HepG2 (cell line): ENCODE results near the gene ZNF593OS. TPM values are rescaled to one million over a fixed set of nuclear protein-coding genes. Genes with fewer than 3 reads are reported as not detected.

Experiments used
- HMGXB4 ChIP-seq, 2 experiments: sonication (generic) in 1 of 2; formaldehyde crosslinking in 1 of 2; IDR thresholded peaks; 2 replicates each; pipeline versions ENCODE4 v1.4.0 to v1.6.1; 2018 to 2020; ENCODE audit warnings: missing genetic modification reagents in 2 of 2, borderline replicate concordance in 1 of 2, low read depth in 1 of 2, mild to moderate bottlenecking in 1 of 2, missing biosample characterization in 1 of 2
- IKZF5 ChIP-seq: IDR thresholded peaks from 2 replicates; pipeline ENCODE4 v1.6.1; 2018; ENCODE audit warnings: missing genetic modification reagents, mild to moderate bottlenecking, missing compliant biosample characterization
- IRX3 ChIP-seq: sonication (generic); formaldehyde crosslinking; IDR thresholded peaks from 2 replicates; pipeline ENCODE4 v1.8.1; 2023; ENCODE audit warnings: mild to moderate bottlenecking, low read depth, missing genetic modification reagents, borderline replicate concordance
- ZNF225 ChIP-seq: sonication (generic); formaldehyde crosslinking; IDR thresholded peaks from 2 replicates; pipeline ENCODE4 v1.4.0; 2020; ENCODE audit warnings: mild to moderate bottlenecking, missing genetic modification reagents
- polyA plus RNA-seq, 8 experiments: library from polyadenylated mRNA; depleted of rRNA in 3 of 8; stranded (reverse) in 7 of 8; unstranded in 1 of 8; fragments of >200 nt; fragmentation: Illumina TruSeq in 4 of 8; extraction: Trizol in 4 of 8; gene quantifications; 2 replicates each; pipeline versions ENCODE4 v1.2.1 to v1.2.3, GENCODE V29; 2011 to 2016; ENCODE audit warnings: low read depth in 4 of 8, missing spikeins in 1 of 8, mixed read lengths in 1 of 8; ENCODE audit not compliant: insufficient read depth in 1 of 8
- total RNA-seq, 5 experiments: library from RNA; depleted of rRNA; stranded (reverse); fragments of >200 nt; fragmentation: Illumina TruSeq; extraction: Trizol; gene quantifications; 2 replicates each; pipeline ENCODE4 v1.2.3, GENCODE V29; 2016; ENCODE audit warnings: low read depth in 1 of 5
- TF ChIP-seq, protein P1 (sequence below), 2 experiments: sonication (generic) in 1 of 2; formaldehyde crosslinking in 1 of 2; IDR thresholded peaks; 2 replicates each; pipeline versions ENCODE4 v1.6.1 to v1.9.0; 2014 to 2022; ENCODE audit warnings: antibody characterized with exemption in 1 of 2, borderline replicate concordance in 1 of 2, inconsistent platforms in 1 of 2, low read depth in 1 of 2, missing genetic modification reagents in 1 of 2
- TF ChIP-seq, protein P2 (sequence below): sonication (generic); formaldehyde crosslinking; IDR thresholded peaks from 2 replicates; pipeline ENCODE4 v1.5.1; 2020; ENCODE audit warnings: missing genetic modification reagents, mild to moderate bottlenecking, borderline replicate concordance

The ZNF593OS gene
- total and polyA plus RNA-seq, 2 of the 13 experiments (the other 11 are each of a cell fraction or from before 2014, with no cell fraction given): not detected

DNA sequence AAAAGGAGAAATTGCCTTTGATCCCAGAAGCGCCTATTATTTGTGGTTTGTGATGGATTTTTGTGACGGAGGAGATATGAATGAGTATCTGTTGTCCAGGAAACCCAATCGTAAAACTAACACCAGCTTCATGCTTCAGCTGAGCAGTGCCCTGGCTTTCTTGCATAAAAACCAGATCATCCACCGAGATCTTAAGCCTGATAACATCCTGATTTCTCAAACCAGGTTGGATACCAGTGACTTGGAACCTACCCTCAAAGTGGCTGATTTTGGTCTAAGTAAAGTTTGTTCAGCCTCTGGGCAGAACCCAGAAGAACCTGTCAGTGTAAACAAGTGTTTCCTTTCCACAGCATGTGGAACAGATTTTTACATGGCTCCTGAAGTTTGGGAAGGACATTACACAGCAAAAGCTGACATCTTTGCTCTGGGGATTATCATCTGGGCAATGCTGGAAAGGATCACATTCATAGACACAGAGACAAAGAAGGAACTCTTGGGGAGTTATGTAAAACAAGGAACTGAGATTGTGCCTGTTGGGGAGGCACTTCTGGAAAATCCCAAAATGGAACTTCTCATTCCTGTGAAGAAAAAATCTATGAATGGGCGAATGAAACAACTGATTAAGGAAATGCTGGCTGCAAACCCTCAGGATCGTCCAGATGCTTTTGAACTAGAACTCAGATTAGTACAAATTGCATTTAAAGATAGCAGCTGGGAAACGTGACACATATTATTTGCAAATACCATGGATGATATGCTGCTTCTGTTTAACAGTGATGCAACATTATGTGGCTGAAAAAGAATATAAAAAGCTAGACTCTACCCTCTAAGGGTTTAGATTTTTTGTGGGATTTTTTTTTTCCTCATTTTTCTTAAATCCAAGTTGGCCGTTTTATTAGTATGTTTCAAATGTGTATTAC, 49.5 kb downstream of the ZNF593OS start (continued):
- TF ChIP-seq, protein P1, sequence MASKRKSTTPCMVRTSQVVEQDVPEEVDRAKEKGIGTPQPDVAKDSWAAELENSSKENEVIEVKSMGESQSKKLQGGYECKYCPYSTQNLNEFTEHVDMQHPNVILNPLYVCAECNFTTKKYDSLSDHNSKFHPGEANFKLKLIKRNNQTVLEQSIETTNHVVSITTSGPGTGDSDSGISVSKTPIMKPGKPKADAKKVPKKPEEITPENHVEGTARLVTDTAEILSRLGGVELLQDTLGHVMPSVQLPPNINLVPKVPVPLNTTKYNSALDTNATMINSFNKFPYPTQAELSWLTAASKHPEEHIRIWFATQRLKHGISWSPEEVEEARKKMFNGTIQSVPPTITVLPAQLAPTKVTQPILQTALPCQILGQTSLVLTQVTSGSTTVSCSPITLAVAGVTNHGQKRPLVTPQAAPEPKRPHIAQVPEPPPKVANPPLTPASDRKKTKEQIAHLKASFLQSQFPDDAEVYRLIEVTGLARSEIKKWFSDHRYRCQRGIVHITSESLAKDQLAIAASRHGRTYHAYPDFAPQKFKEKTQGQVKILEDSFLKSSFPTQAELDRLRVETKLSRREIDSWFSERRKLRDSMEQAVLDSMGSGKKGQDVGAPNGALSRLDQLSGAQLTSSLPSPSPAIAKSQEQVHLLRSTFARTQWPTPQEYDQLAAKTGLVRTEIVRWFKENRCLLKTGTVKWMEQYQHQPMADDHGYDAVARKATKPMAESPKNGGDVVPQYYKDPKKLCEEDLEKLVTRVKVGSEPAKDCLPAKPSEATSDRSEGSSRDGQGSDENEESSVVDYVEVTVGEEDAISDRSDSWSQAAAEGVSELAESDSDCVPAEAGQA (IDR thresholded peaks at IDR 0.05; ENCODE audit: low read depth): no peak
- TF ChIP-seq, protein P1 (CRISPR knock-in tag; IDR thresholded peaks at IDR 0.05; ENCODE audit: borderline replicate concordance): no peak
- TF ChIP-seq ZNF225 (CRISPR knock-in tag) (no peak), IRX3 (CRISPR knock-in tag) (no peak), HMGXB4 (CRISPR knock-in tag; IDR thresholded peaks at IDR 0.05; ENCODE audit: borderline replicate concordance in 1 of 2, low read depth in 1 of 2) (no peak), IKZF5 (CRISPR knock-in tag) (no peak)
- TF ChIP-seq, protein P2, sequence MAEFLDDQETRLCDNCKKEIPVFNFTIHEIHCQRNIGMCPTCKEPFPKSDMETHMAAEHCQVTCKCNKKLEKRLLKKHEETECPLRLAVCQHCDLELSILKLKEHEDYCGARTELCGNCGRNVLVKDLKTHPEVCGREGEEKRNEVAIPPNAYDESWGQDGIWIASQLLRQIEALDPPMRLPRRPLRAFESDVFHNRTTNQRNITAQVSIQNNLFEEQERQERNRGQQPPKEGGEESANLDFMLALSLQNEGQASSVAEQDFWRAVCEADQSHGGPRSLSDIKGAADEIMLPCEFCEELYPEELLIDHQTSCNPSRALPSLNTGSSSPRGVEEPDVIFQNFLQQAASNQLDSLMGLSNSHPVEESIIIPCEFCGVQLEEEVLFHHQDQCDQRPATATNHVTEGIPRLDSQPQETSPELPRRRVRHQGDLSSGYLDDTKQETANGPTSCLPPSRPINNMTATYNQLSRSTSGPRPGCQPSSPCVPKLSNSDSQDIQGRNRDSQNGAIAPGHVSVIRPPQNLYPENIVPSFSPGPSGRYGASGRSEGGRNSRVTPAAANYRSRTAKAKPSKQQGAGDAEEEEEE (CRISPR knock-in tag): no peak
- TF ChIP-seq, all 625 proteins: peak for 0
